RCC 7860 (cell line): ENCODE measurements around the gene EIF1B.

Source experiments
- DNase-seq: peaks from one replicate; pipeline ENCODE4 v3.0.0-alpha.2; 2015; ENCODE audit warnings: low spot score
- FAIRE-seq: peaks from 2 replicates; lab custom pipeline; 2012; peaks lifted over from hg19 to GRCh38; lab: Jason Lieb, UNC

The EIF1B gene

DNA sequence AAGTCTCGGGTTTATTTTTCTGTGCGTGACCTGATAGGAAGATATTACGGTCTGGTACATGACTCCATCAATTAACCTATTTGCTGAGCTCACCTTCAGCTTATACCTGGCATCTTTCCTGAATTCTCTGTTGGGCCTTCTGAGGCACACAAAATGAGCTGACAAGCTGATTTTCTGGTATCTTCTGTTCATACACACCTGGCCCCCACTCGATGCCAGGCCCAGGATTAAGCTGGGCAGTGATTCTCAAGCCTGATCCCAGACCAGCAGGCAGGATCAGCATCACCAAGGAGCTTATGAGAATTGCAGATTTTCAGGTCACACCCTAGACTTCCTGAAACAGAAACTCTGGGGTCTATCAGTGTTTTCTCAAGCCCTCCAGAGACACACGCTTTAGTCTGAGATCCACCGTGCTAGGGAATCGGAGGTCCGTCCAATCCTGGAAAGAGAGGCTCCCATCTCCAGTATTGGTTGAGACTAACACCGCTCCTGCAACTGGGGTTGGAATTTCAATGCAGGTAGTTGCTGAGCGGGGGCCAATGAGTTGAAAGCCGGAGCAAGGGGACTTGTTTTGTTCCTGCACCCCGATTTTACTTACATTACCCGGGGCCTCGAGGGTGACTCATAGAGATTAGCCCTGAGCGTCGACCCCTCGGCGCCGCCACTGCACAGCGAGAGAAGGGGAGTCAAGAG, 636 bp upstream of the EIF1B start:
- FAIRE-seq (no peak), DNase-seq (no peak)

DNA sequence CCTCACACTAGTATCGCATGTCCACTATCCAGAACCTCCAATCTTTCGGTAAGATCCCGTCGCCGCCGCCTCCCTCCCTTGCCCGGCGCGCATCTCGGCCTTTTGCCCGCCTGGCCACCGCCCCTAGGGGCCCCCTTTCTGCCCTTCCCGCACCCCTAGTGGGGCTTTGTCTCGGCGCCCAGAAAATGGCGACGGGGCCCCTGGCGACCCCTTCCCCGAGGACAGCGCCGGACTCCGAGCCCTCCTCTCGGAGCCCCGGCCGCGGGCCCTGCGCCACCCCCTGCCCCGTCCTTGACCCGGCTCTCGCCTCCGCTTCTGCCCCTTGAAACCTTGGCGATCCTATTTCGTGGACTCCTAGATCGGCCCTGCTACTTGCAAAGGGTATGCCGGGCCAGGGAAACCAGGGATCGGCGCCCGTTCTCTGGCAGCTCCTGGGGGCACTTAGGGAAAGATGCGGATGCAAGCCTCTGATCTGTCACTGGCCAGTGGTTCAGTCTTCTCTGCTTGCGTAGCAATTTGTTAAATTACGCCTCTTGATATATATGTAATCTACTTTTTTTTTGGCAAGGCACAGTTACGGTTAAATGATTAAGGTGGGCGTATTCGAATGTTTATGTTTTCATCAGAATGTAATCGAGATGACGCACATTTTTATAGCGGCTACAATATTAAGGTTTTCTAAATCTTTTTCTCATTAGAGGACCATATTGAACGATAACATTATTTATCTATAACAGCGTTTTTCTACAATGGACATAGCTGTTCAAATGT, 603 bp downstream of the EIF1B start:
- DNase-seq, result no peak
- no peak for FAIRE-seq

DNA sequence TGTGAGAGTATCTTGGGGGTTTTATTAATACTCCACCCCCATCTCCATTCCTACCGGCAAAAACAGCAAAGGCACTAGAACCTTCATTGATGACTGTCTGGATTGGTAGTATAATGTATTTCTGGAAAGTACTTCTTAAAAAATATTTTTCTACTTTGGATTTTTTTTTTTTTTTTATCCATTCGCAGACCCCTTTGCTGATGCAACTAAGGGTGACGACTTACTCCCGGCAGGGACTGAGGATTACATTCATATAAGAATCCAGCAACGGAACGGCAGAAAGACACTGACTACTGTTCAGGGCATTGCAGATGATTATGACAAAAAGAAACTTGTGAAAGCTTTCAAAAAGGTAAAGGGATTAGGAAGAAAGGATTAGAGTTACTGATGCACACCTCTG, 1.2 kb downstream of the EIF1B start:
- FAIRE-seq, result no peak

DNA sequence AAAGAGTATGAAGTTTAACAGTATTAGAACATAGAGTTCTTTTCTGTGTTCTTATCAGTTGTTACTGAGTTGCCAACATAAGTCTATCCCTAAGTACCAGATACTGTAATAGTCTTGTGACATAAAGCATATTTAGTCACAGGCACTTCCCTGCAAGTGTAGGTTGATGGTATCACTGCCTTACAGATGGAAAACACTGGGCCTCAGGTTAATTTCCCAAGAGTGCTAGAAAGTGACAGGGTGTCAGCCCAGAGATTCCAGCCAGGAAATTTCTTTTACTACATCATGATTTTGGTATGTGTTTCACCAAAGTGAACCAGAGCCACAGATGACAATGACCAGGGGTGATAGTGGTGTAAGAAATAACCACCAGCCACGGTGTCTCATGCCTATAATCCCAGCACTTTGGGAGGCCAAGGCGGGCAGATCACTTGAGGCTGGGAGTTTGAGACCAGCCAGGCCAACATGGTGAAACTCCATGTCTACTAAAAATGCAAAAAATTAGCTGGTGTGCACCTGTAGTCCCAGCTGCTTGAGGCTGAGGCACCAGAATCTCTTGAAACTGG, 3.2 kb downstream of the EIF1B start:
- FAIRE-seq (no peak), DNase-seq (peak; percentile 17)

More for the DNA sequence above, 1.2 kb downstream of the EIF1B start:
- DNase-seq, result no peak

DNA sequence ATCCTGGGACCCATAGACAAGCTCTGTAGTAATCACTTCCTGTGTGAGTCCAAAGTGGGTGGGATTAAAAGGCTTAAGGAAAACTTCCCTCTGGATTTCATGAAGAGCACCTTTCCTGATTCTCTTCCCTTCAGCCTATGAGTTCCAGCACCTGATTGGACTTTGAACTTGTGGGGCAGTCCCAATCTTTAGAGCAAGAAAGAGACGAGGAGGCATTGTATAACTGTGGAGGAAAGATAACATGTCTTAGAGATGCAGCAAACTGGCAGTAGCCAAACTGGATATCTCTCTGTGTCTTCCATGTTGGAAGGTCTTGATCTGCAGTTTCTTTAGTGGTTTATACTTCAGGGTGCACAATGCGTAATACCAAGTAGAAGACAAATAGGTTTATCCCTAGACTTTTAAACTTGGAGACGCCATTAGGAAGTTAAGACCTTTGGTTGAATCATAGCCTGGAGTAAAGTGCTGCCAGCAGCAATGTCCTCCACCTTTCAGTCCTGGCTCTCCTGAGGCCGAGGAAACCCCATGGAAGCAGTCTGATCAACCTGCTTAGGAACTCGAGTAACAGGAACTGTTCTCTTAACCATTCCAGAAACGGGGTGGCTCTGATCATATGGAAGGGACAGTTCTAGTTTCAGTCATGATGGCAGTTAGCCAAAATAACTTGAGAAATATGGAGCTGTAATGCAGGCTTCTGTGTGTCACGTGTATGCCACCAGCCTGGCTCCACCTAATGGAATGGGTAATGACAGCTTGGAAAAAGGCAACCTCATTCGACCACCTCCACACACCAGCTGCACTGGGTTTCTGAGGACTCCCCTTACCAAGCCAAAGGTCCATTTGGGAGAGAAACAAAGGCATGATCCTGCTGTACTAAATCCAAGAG, 4.7 kb downstream of the EIF1B start:
- DNase-seq, result no peak

DNA sequence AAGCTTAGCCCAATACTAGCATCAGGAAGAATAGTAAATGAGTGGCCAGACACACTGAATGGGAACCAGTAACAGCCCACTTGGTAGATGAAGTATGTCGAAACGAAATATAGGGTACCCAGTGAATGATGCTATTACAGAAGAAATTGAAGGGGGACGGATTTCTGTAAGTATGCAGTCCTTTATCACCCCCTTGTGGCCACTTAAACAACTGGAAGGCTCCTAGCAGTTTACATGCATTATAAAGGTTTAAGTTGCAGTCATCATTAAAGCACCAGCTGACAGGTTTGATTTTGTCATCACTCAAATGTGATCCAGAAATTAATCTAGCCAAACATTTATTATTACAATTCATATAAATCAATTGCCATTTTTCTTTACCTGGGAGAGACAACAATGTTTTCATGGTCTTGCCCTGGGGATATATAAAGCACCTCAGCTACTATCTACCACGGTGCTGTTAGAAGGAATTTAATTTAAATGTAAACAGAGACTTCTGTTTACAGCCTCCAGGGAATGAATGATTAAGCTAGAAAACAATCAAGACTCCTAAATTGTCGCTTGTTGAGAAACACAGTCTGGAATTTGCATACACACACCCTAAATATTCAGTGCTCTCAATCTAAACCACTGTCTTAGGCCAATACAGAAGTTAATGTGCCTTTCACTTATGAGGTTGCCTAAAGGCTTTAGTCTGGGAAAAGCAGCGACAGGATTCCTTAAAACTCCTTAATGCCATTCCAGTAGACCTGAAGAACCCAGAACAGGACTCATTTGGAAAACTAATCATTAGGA, 7.8 kb downstream of the EIF1B start:
- DNase-seq (peak; percentile 46), FAIRE-seq (peak; percentile 53)

More for the DNA sequence above, 4.7 kb downstream of the EIF1B start:
- FAIRE-seq, result no peak

DNA sequence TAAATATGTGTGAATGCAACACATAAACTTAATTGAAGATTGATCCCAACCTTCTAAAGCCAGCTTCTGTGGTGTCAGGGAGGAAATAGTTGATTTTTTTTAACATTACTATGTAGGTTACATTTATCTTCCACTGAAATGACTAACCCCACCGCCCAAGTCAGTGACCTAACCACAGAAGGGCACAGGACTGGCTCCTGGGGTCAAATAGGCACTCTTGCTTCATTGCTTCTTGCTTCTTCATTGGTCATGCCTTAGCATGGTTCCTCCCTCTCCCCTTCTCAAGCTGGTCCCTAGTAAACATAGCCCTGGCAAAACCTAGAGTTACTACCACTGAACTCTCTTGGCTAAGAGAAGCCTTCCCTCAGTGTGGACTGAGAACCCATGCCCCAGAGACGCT, 12.3 kb downstream of the EIF1B start:
- no peak for FAIRE-seq

DNA sequence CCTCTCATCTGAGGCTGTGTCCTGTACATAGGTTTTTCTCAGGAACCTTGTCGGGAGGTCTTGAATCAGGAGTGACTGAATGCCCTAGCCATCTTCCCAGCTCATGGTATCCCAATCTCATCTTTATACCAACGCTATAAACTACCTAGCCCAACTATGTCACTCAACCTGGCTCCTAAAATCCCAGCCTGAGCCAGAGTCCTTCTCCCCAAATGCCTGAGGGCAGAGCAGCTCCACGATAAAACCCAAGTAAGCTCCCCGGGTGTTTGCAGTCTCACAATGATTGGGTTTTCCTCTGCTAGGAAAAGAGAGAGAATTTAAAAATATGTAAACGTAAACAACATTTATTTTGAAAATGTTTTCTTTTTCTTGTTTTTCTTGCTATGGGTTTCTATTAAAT, 14.4 kb downstream of the EIF1B start:
- FAIRE-seq, result no peak

More for the DNA sequence above, 12.3 kb downstream of the EIF1B start:
- no peak for DNase-seq

DNA sequence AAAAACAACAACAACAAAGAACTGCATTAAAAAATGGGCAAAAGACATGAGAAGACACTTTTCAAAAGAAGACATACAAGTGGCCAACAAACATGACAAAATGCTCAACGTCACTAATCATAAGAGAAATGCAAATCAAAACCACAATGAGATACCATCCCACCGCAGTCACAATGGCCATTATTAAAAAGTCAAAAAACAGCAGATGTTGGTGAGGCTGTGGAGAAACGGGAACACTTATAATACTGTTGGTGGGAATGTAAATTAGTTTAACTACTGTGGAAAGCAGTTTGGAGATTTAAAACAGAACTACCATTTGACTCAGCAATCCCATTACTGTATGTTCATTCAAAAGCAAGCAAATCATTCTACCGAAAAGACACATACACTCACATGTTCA, 15.1 kb downstream of the EIF1B start:
- FAIRE-seq (no peak), DNase-seq (no peak)

More for the DNA sequence above, 14.4 kb downstream of the EIF1B start:
- no peak for DNase-seq

DNA sequence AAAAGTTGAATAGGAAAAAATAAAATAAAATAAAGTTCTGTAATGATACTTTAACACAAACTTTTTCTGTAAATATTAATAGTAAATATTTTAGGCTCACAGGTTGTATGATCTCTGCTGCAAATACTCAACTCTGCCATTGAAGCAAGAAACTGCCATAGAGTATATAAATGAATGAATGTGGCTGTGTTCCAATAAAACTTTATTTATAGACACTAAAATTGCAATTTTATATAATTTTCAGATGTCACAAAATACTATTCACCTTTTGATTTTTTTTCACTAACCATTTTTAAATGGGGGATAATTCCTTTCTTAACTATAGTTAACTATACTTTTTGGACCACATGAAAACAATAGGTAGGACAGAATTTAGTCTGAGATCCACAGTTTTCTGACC, 16.0 kb downstream of the EIF1B start:
- DNase-seq, result no peak
- FAIRE-seq, result no peak

DNA sequence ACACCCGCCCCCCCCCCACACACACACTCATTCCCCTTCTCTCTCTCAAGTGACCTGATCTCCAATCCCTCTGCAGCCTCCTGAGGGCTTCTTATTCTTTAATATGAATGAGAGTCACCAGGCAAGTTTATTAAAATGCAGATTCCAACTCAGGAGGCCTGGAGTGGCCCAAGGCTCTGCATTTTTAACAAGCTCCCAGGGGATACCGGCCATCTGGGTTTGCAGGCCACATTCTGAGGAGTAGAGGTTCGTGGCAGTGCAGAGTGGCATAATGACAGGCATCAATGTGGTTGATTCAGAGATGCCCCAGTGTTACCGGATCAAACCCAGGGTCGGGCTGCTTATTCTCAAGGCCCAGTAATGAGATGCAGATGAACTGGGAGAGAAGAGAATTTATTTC, 18.9 kb downstream of the EIF1B start:
- FAIRE-seq (no peak), DNase-seq (no peak)

DNA sequence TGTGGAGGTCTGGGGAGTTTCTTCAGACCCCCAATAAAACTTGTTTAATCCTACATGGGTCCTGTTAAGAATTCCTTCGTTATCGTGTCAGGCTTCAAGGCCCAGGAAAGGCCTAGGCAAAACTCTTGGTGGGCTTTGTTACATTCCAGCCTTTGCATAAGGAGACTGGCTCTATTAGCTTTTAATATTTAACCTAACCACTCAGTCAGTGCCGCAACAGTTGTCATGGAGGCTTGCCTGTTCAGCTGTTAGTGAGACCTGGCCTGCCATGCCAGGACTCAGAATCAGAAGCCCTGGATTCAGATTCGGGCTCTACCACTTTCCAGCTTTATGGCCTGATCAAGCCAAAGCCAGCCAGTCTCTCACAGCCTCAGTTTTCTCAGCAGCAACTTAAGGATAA, 19.6 kb downstream of the EIF1B start:
- no peak for FAIRE-seq
- DNase-seq, result no peak

DNA sequence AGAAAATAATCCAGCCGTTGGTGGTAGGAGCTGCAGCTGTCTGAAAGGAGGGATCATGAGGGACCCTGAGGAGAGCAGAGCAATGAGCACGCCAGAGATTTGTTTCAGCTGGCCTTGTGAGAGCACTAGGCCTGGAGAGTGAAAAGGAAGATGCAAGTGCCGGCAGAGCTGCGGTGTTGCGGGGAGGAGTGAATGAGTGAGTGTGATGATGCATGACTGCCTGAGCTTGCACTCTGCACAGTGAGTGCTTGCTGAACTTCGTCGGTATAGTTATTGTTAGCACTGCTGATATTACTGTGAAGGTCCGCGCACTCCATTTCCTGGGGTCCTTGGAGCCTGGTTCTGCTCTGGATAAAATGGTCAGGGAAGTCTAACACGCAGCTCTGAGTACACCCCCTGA, 23.2 kb downstream of the EIF1B start:
- no peak for DNase-seq
- no peak for FAIRE-seq

DNA sequence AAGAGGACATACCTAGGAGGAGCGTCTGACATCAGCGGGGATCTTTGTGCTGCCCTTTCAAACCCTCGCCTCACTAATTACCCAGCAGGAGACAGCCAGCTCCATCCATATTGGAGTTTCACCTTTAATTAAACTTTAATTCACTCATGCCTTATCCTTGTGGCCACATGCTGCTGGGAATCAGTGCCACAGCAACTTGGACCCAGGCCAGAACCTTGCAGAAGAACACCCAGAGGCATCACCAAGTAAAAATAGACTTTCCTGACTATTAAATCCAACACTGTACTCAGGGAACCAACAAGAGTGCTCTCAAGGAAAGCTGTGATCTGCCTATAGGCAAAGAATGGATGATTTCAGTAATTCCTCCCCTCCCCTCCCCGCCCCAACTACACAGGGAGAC, 23.9 kb downstream of the EIF1B start:
- FAIRE-seq, result no peak
- no peak for DNase-seq

DNA sequence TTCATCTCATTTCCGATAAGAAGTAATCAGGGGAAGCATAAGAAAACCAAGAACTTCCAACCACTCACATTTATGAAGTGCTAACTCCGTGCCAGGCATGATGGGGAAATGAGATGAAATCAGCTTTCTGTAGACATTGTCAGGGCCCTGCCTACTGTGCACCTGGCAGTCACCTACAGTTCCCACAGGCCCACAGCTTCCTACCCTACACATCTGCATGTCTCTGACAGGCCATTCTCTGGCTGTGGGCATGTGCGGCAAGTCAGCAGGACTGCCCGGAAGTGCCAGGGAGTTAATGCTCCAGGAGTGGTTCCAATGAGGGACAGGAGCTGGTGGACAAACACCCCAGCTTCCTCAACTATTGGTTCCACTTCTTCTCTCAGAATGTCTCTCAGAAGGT, 24.3 kb downstream of the EIF1B start:
- no peak for FAIRE-seq

DNA sequence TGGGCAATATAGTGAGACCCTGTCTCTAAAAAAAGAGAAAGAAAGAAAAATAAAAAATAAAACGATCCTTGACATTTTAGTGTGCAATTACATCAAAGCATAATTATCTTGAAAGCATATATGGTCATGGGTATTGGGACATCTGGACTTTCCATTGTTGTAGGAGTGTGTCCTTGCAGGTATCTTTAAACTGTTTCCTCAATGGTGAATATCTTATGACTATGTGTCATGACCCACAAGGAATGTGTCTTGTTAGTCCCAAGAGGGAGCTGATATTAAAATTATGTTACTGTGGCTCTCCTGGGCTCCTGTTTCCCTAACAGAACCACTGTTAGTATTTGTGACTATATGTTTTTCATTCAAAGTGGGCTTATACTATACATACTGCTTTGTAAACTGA, 26.6 kb downstream of the EIF1B start:
- no peak for FAIRE-seq
- DNase-seq, result no peak

More for the DNA sequence above, 24.3 kb downstream of the EIF1B start:
- no peak for DNase-seq

DNA sequence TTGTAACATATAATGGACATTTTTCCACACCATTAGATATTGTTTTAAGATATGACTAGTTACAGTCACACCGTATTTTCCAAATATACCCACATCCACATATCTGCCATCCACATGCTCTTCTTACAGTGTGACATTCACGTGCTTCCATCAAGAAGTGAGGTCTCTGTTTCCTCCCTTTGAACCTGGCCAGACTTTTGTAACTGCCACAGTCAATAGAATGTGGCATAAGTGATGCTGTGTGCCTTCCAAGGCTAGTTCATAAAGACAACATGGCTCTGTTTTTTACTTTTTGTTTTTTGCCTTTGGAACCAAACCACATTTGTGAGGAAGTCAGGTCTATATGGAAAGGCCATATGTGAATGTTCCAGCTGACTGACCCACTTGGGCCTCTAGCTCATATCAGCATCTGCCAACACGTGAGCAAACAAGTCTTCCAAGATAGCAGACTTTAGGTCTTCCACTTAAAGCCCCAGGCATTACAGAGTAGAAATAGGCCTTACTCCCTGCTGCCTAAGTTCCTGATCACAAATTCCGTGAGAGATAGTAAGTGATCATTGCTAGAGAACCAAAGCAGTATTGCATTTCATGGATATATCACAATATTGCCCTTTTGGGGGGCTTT, 27.1 kb downstream of the EIF1B start:
- DNase-seq (no peak), FAIRE-seq (no peak)

DNA sequence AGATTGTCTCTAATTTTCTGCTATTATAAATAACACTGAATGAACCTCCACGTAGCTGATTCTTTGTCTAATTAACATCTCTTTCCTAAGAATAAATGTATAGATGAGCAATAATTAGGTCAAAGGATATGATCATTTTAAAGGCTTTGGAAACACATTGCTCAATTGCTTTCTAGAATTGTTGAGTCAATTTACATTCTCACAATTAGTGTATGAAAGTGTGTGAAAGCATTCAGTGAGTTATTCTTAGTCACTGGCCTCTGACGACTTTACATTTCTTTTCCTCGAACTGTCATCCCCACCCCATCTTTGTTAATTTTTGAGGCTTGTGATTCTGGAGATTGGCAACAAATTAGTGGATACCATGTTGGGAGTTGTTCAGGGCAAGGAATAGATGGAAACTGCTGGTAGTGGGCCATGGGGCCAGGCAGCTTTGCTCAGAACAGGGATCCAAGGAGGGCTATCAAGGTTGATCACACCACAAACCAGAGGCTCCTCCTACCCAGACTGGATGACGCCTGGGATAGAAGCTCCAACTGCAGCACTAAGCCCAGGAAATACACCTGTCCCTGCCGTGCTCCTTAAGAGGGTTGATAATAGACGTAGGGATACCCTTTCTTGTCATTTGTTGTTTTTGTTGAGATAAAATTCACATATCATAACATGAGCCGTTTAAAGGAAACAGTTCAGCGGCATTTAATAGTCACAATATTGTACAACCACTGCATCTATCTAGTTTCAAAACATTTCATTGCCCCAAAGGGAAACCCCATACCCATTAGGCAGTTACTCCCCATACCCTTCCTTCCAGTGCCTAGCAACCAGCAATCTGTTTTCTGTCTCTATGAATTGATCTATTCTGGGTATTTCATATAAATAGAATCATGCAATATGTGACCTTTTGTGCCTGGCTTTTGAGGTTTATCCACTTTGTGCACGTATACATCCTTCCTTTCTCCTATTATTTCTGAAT, 27.9 kb downstream of the EIF1B start:
- FAIRE-seq (no peak), DNase-seq (no peak)

DNA sequence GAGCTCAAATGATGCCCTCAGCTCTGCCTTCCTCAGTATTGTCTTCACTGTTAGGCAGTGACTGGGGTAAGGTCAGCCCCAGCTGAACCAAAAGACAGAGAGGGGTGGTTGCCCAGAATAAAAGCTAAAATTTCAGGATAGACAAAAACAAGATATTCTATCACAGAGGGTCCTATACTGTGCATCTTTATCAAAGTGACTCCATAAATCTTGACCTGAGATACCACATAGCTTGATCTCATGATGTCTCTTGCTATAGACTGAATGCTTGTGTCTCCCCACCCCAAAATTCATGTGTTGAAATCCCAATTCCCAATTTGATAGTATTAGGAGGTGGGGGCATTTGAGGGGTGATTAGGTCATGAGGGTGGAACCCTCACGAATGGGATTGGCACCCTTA, 30.4 kb downstream of the EIF1B start:
- DNase-seq, result no peak
- FAIRE-seq, result no peak
